HCT116 (cell line): Measurements from ENCODE around the gene RANBP1. TPM values are rescaled to one million over a fixed set of nuclear protein-coding genes. Genes with fewer than 3 reads are reported as not detected.

Experiments
- ATAC-seq: fragments of 200-7000 bp; cut with Tn5 transposase; 2 replicates; pipeline ENCODE4 v1.9.1; 2020; ENCODE audit warnings: mild to moderate bottlenecking, moderate library complexity
- BruUV-seq: library from RNA; stranded (reverse); fragments of 400-500 nt; replicated peaks from 2 replicates; lab custom pipeline; 2021; lab: Mats Ljungman, UMichigan
- CTCF ChIA-PET: fragments of 300-600 bp; sonication (Branson Sonifier 250); formaldehyde crosslinking; loops from one replicate; lab custom pipeline; 2021; ENCODE audit warnings: antibody characterized with exemption; lab: Charles Lee
- POLR2A ChIA-PET: fragments of 300-600, 350-600 bp; sonication (Branson Sonifier 250); formaldehyde crosslinking; loops from one replicate; lab custom pipeline; 2021; ENCODE audit warnings: antibody characterized with exemption; lab: Charles Lee
- RAD21 ChIA-PET, 2 experiments: fragments of 300-600 bp; sonication (Branson Sonifier 250); formaldehyde crosslinking; loops; one replicate each; lab custom pipeline; 2023; ENCODE audit warnings: low total read pairs in 2 of 2; ENCODE audit not compliant: uncharacterized antibody in 2 of 2, unreplicated experiment in 2 of 2, low non-redundant PET in 1 of 2; lab: Charles Lee
- DNase-seq: peaks from one replicate; pipeline ENCODE4 v3.0.0-alpha.2; 2010; ENCODE audit warnings: low read depth, low spot score
- H2AFZ ChIP-seq: fragments of 200-600 bp; shearing (Covaris generic), sonication (generic); 2 replicates; pipeline ENCODE4 v1.6.1; 2017; ENCODE audit warnings: low read depth, mixed run types, mixed read lengths, antibody characterized with exemption, low read length; ENCODE audit not compliant: poor library complexity, severe bottlenecking
- H3K27ac ChIP-seq: 2 replicates; pipeline ENCODE4 v1.5.1; 2012; ENCODE audit warnings: low read depth, low read length
- H3K27me3 ChIP-seq: fragments of 200-600 bp; sonication (generic); 2 replicates; pipeline ENCODE4 v1.6.1; 2016; ENCODE audit warnings: mixed run types, low read length, mixed read lengths; ENCODE audit not compliant: insufficient read depth
- H3K36me3 ChIP-seq, 2 experiments: fragments of 200-500 bp in 1 of 2; fragments of 200-600 bp in 1 of 2; sonication (Bioruptor generic) in 1 of 2; sonication (generic) in 1 of 2; 2 replicates each; pipeline versions ENCODE4 v1.5.1 to v1.6.1; 2014 to 2016; ENCODE audit warnings: low read length in 2 of 2, inconsistent platforms in 1 of 2, mixed read lengths in 1 of 2, mixed run types in 1 of 2; ENCODE audit not compliant: insufficient read depth in 2 of 2, control insufficient read depth in 1 of 2
- H3K4me1 ChIP-seq, 2 experiments: fragments of 200-600 bp in 1 of 2; sonication (generic) in 1 of 2; 2 replicates each; pipeline versions ENCODE4 v1.5.1 to v1.6.1; 2012 to 2017; ENCODE audit warnings: low read length in 2 of 2, inconsistent platforms in 1 of 2, mild to moderate bottlenecking in 1 of 2, mixed read lengths in 1 of 2, mixed run types in 1 of 2, moderate library complexity in 1 of 2; ENCODE audit not compliant: insufficient read depth in 2 of 2, control insufficient read depth in 1 of 2
- H3K4me2 ChIP-seq: fragments of 200-600 bp; sonication (generic); 2 replicates; pipeline ENCODE4 v1.6.1; 2017; ENCODE audit warnings: mixed run types, low read length, mixed read lengths
- H3K4me3 ChIP-seq, 2 experiments: fragments of 200-600 bp in 1 of 2; sonication (generic) in 1 of 2; replicated peaks in 1 of 2; 2 replicates each; pipeline ENCODE4 v1.5.1; 2011 to 2016; ENCODE audit warnings: low read length in 2 of 2, control low read depth in 1 of 2, low read depth in 1 of 2, mild to moderate bottlenecking in 1 of 2, mixed read lengths in 1 of 2, mixed run types in 1 of 2
- H3K79me2 ChIP-seq: fragments of 200-600 bp; sonication (generic); 2 replicates; pipeline ENCODE4 v1.6.1; 2017; ENCODE audit warnings: mild to moderate bottlenecking, mixed run types, low read length, moderate library complexity, mixed read lengths; ENCODE audit not compliant: insufficient read depth
- H3K9ac ChIP-seq: fragments of 200-600 bp; sonication (generic); 2 replicates; pipeline ENCODE4 v1.6.1; 2016; ENCODE audit warnings: low read length, mixed read lengths
- H3K9me2 ChIP-seq: fragments of 200-600 bp; sonication (generic), shearing (Covaris generic); 2 replicates; pipeline ENCODE4 v1.6.1; 2017; ENCODE audit warnings: mixed run types, mild to moderate bottlenecking, moderate library complexity; ENCODE audit not compliant: insufficient read depth
- H3K9me3 ChIP-seq, 2 experiments: fragments of 200-500 bp in 1 of 2; fragments of 200-600 bp in 1 of 2; sonication (Bioruptor generic) in 1 of 2; sonication (generic) in 1 of 2; 2 replicates each; pipeline ENCODE4 v1.6.1; 2014 to 2017; ENCODE audit warnings: low read length in 2 of 2, mixed read lengths in 2 of 2, inconsistent platforms in 1 of 2, low read depth in 1 of 2, mild to moderate bottlenecking in 1 of 2, mixed run types in 1 of 2, moderate library complexity in 1 of 2; ENCODE audit not compliant: control insufficient read depth in 1 of 2, insufficient read depth in 1 of 2
- H4K20me1 ChIP-seq: fragments of 200-600 bp; sonication (generic), shearing (Covaris generic); 2 replicates; pipeline ENCODE4 v1.6.1; 2017; ENCODE audit warnings: mixed run types, mild to moderate bottlenecking, moderate library complexity; ENCODE audit not compliant: insufficient read depth
- CBX3 ChIP-seq: IDR thresholded peaks from 2 replicates; pipeline ENCODE4 v1.6.1; 2012; ENCODE audit warnings: low read depth
- EGR1 ChIP-seq: IDR thresholded peaks from 2 replicates; pipeline ENCODE4 v1.6.1; 2012; ENCODE audit warnings: low read depth
- EZH2 ChIP-seq: fragments of 200-600 bp; sonication (generic); IDR thresholded peaks from 2 replicates; pipeline ENCODE4 v1.6.1; 2017; ENCODE audit warnings: antibody characterized with exemption, mixed run types
- EZH2phosphoT487 ChIP-seq: fragments of 200-600 bp; IDR thresholded peaks from 2 replicates; pipeline ENCODE4 v1.6.1; 2018; ENCODE audit warnings: antibody characterized with exemption, borderline replicate concordance
- POLR2A ChIP-seq: IDR thresholded peaks from 2 replicates; pipeline ENCODE4 v1.7.0; 2011; ENCODE audit warnings: borderline replicate concordance; ENCODE audit not compliant: insufficient read depth, insufficient read length; ENCODE audit errors: extremely low read depth
- RAD21 ChIP-seq: IDR thresholded peaks from 2 replicates; pipeline ENCODE4 v1.6.1; 2012; ENCODE audit warnings: low read depth, mild to moderate bottlenecking
- SIN3A ChIP-seq: IDR thresholded peaks from 2 replicates; pipeline ENCODE4 v1.6.1; 2012; ENCODE audit warnings: low read depth
- SRF ChIP-seq: IDR thresholded peaks from 2 replicates; pipeline ENCODE4 v1.6.1; 2012; ENCODE audit warnings: low read depth
- ZFX ChIP-seq: fragments of 450-650 bp; IDR thresholded peaks from 2 replicates; pipeline ENCODE4 v1.6.1; 2017
- intact Hi-C: fragments of 100-400 bp; cut with micrococcal nuclease; formaldehyde crosslinking; loops from 2 replicates; pipeline ENCODE4 v1.10.0; 2022
- total RNA-seq: library from RNA; stranded (reverse); gene quantifications from one replicate; pipeline ENCODE4 v1.2.1, GENCODE V29; 2021; ENCODE audit not compliant: unreplicated experiment
- TF ChIP-seq, protein P1 (sequence below): IDR thresholded peaks from 2 replicates; pipeline ENCODE4 v1.6.1; 2012
- TF ChIP-seq, protein P2 (sequence below): IDR thresholded peaks from 2 replicates; pipeline ENCODE4 v1.6.1; 2012

The RANBP1 gene
- total RNA-seq, 1 experiment from 2014 or later, result 351 TPM

DNA sequence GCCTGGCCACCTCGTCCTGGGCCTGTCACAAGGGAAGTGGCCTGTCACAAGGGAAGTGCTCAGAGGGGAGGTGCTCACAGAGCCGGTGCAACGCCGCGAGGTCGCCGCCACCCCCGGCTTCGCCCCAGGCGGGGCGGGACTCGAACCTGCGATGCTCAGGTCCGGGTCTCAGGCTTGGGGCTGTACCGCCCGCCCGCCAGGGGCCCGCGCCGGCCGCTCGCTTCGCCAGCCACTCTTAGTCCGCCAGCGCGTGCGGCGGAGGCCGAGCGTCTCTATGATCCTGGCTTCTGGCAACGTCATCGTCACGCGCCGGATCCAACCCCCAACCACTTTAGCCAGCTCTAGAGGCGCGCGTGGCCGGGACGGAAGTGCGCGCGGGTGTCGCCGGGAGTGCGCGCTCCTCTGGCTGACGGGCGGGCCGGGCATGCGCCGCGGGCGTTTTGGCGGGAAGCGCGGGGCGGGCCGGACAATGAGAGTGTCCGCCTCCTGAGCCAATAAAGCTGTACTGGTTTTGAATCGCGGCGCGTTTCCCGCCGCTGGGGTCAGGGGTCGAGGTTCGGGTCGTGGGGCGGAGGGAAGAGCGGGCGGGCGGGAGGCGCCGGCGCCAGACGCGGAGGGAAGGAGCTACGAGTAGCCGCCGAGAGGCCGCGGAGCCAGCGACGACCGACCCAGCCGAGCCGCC is 1.2 kb downstream of the RANBP1 start, which contains the start of gene TRMT2A (continued):
- no peak for TF ChIP-seq RAD21
- no peak; the same call in 1 of the 2 replicates for TF ChIP-seq EGR1
- no peak for TF ChIP-seq EZH2
- peak; percentile 87; the same call in 1 of the 2 replicates for TF ChIP-seq SRF

DNA sequence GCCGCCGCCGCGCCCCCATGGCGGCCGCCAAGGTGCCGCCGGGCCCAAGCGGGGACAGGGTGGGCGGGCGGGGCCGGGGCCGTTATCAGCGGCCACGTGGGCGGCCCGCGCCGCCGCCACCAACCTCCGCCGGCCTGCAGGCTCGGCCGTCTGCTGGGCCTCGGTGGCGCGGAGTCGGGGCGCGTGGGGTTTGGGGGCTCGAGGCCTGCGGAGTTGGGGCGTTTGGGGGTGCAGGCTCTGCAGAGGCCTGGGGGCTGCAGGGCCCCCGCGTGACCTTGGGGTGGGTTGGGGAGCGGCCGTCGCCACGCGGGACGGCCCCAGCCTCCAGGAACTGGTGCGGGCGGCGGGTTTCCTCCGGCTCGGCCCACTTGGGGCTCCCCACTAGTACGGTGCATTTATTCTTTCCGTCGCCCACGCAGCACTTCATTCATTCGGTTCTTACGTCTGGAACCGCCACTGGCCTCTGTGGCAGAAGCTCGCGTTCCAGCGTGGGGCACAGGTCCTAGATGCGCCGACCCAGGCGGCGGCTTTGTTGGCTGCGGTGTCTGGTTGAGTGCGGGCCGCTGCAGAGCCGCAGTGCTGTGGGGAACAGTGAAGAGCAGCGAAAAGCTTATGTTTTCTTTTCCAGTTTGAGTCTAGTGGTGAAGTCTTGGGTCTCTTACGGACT is 1.9 kb downstream of the RANBP1 start:
- H4K20me1 ChIP-seq, result no peaks in the 10 kb centered on the region
- H3K4me1 ChIP-seq, result peaks cover 12 to 27% of the 10 kb centered on the region in 2 experiments
- H3K79me2 ChIP-seq, result peaks cover 84% of the 10 kb centered on the region
- peaks cover 20 to 45% of the 10 kb centered on the region in 2 experiments for H3K36me3 ChIP-seq
- H3K9ac ChIP-seq, result peak overlapping the region; percentile 99
- H3K9me3 ChIP-seq, result no peaks in the 10 kb centered on the region
- H3K27me3 ChIP-seq, result no peaks in the 10 kb centered on the region
- peak; percentile 35 for ATAC-seq
- no peak for TF ChIP-seq CBX3
- TF ChIP-seq, protein P1, sequence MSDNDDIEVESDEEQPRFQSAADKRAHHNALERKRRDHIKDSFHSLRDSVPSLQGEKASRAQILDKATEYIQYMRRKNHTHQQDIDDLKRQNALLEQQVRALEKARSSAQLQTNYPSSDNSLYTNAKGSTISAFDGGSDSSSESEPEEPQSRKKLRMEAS, result no peak
- no peak for TF ChIP-seq EZH2phosphoT487
- TF ChIP-seq ZFX, result peak; percentile 92; the same call in 1 of the 2 replicates
- no peak for TF ChIP-seq POLR2A
- TF ChIP-seq, protein P2, sequence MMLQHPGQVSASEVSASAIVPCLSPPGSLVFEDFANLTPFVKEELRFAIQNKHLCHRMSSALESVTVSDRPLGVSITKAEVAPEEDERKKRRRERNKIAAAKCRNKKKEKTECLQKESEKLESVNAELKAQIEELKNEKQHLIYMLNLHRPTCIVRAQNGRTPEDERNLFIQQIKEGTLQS, result no peak
- no peak for TF ChIP-seq SIN3A
- peak; percentile 64 for TF ChIP-seq EGR1
- POLR2A ChIA-PET, result no interaction called here
- H3K27ac ChIP-seq, result peak overlapping the region; percentile 79
- H2AFZ ChIP-seq, result no peak overlapping the region
- CTCF ChIA-PET, result interaction anchor here (1.7 kb wide), 1 partner anchor 12 kb away, joined by 3 read pairs; no protein-coding TSS in a partner anchor
- no TSS peak for BruUV-seq
- no peak for DNase-seq
- peak overlapping the region; percentile 91 for H3K4me2 ChIP-seq
- RAD21 ChIA-PET, result no interaction called here
- no peaks in the 10 kb centered on the region for H3K9me2 ChIP-seq
- peak overlapping the region; percentile 96 to 97 for H3K4me3 ChIP-seq
- intact Hi-C loops, result loop anchor here (1.0 to 10.0 kb wide), 2 partner anchors 37 to 153 kb away; partner anchors contain the start of gene DGCR8
